H1 (cell line): ENCODE data around the gene PTCHD4. TPM values are rescaled to one million over a fixed set of nuclear protein-coding genes. Genes with fewer than 3 reads are reported as not detected.

Source experiments
- CTCF ChIA-PET: fragments of 300-600 bp; sonication (Branson Sonifier 250); formaldehyde crosslinking; loops from one replicate; lab custom pipeline; 2021; ENCODE audit not compliant: partially characterized antibody; lab: Charles Lee
- POLR2A ChIA-PET: fragments of 300-600 bp; sonication (Branson Sonifier 250); formaldehyde crosslinking; loops from one replicate; lab custom pipeline; 2021; ENCODE audit warnings: inconsistent platforms; ENCODE audit not compliant: partially characterized antibody; lab: Charles Lee
- DNase-seq, 2 experiments: peaks; one replicate each; pipeline versions ENCODE4 v3.0.0 to v3.0.0-alpha.2; 2010 to 2022; ENCODE audit warnings: low spot score in 2 of 2, low read depth in 1 of 2, mixed read lengths in 1 of 2
- FAIRE-seq: peaks from 2 replicates; lab custom pipeline; 2011; peaks lifted over from hg19 to GRCh38; lab: Jason Lieb, UNC
- H2AFZ ChIP-seq: 2 replicates; pipeline ENCODE4 v1.8.1; 2012; ENCODE audit warnings: low read length, inconsistent platforms
- H2AK5ac ChIP-seq: 2 replicates; pipeline ENCODE4 v1.6.1; 2013; ENCODE audit warnings: low read depth, low read length
- H2BK120ac ChIP-seq: replicated peaks from 2 replicates; pipeline ENCODE3; 2013; ENCODE audit warnings: low read depth, low read length, inconsistent platforms
- H2BK12ac ChIP-seq: 2 replicates; pipeline ENCODE4 v1.6.1; 2013; ENCODE audit warnings: low read depth, low read length
- H2BK15ac ChIP-seq: 2 replicates; pipeline ENCODE4 v1.6.1; 2013; ENCODE audit warnings: low read length
- H2BK20ac ChIP-seq: 2 replicates; pipeline ENCODE4 v1.6.1; 2013; ENCODE audit warnings: low read length
- H2BK5ac ChIP-seq: 2 replicates; pipeline ENCODE4 v1.6.1; 2013; ENCODE audit warnings: low read depth, low read length
- H3K14ac ChIP-seq: 2 replicates; pipeline ENCODE4 v1.6.1; 2013; ENCODE audit warnings: inconsistent platforms; ENCODE audit not compliant: insufficient read length
- H3K18ac ChIP-seq: 2 replicates; pipeline ENCODE4 v1.6.1; 2013; ENCODE audit warnings: low read length; ENCODE audit errors: extremely low read depth
- H3K23ac ChIP-seq: 2 replicates; pipeline ENCODE4 v1.6.1; 2013; ENCODE audit warnings: inconsistent platforms; ENCODE audit not compliant: insufficient read length
- H3K23me2 ChIP-seq: 2 replicates; pipeline ENCODE4 v1.6.1; 2013; ENCODE audit warnings: low read depth, low read length
- H3K27ac ChIP-seq: 2 replicates; pipeline ENCODE4 v1.6.1; 2011; ENCODE audit warnings: low read depth, low read length, inconsistent platforms
- H3K27me3 ChIP-seq, 4 experiments: replicated peaks in 1 of 4; 1 replicate in 1 of 4; 2 replicates in 3 of 4; pipeline versions ENCODE4 v1.6.1 to v1.8.1; 2011 to 2013; ENCODE audit warnings: low read length in 3 of 4, mild to moderate bottlenecking in 3 of 4, inconsistent platforms in 2 of 4, mixed read lengths in 2 of 4, moderate library complexity in 1 of 4; ENCODE audit not compliant: control insufficient read depth in 3 of 4, insufficient read depth in 3 of 4; ENCODE audit errors: extremely low read depth in 1 of 4
- H3K36me3 ChIP-seq, 4 experiments: 2 replicates each; pipeline versions ENCODE4 v1.6.1 to v1.8.1; 2011 to 2013; ENCODE audit warnings: mild to moderate bottlenecking in 4 of 4, low read length in 3 of 4, moderate library complexity in 2 of 4, control low read depth in 1 of 4, inconsistent platforms in 1 of 4; ENCODE audit not compliant: insufficient read depth in 4 of 4, control insufficient read depth in 2 of 4
- H3K4ac ChIP-seq: replicated peaks from 2 replicates; pipeline ENCODE3; 2013; ENCODE audit warnings: low read length, low read depth, mixed read lengths, inconsistent platforms; ENCODE audit not compliant: insufficient read length
- H3K4me1 ChIP-seq, 4 experiments: replicated peaks in 1 of 4; 1 replicate in 1 of 4; 2 replicates in 3 of 4; pipeline versions ENCODE4 v1.6.1 to v1.8.1; 2011 to 2013; ENCODE audit warnings: low read length in 3 of 4, inconsistent platforms in 2 of 4, mixed read lengths in 1 of 4; ENCODE audit not compliant: insufficient read depth in 4 of 4, control insufficient read depth in 3 of 4
- H3K4me2 ChIP-seq, 2 experiments: 2 replicates each; pipeline versions ENCODE4 v1.6.1 to v1.8.1; 2011 to 2013; ENCODE audit warnings: low read depth in 2 of 2, low read length in 2 of 2, control low read depth in 1 of 2, inconsistent platforms in 1 of 2, mild to moderate bottlenecking in 1 of 2; ENCODE audit not compliant: insufficient read depth in 1 of 2
- H3K4me3 ChIP-seq, 4 experiments: fragments of 200-600, 300-600 bp in 1 of 4; sonication (generic), shearing (Covaris generic), sonication (Bioruptor Twin) in 1 of 4; 2 replicates each; pipeline versions ENCODE4 v1.5.1 to v1.8.1; 2011 to 2016; ENCODE audit warnings: low read length in 4 of 4, low read depth in 3 of 4, control low read depth in 2 of 4, inconsistent platforms in 2 of 4, mild to moderate bottlenecking in 2 of 4, mixed read lengths in 1 of 4, moderate library complexity in 1 of 4; ENCODE audit not compliant: insufficient read depth in 2 of 4; ENCODE audit errors: extremely low read depth in 1 of 4
- H3K56ac ChIP-seq: replicated peaks from 2 replicates; pipeline ENCODE3; 2013; ENCODE audit warnings: low read depth, mild to moderate bottlenecking, mixed read lengths, low read length, inconsistent platforms; ENCODE audit not compliant: insufficient read length
- H3K79me1 ChIP-seq: 2 replicates; pipeline ENCODE4 v1.6.1; 2013; ENCODE audit warnings: low read depth, low read length, control low read depth
- H3K79me2 ChIP-seq, 2 experiments: 2 replicates each; pipeline versions ENCODE4 v1.6.1 to v1.8.1; 2012 to 2013; ENCODE audit warnings: low read length in 2 of 2, mild to moderate bottlenecking in 2 of 2, inconsistent platforms in 1 of 2; ENCODE audit not compliant: insufficient read depth in 2 of 2, control insufficient read depth in 1 of 2
- H3K9ac ChIP-seq, 4 experiments: replicated peaks in 1 of 4; 1 replicate in 1 of 4; 2 replicates in 3 of 4; pipeline versions ENCODE4 v1.6.1 to v1.8.1; 2011 to 2013; ENCODE audit warnings: low read depth in 3 of 4, low read length in 3 of 4, control low read depth in 2 of 4, mild to moderate bottlenecking in 2 of 4, moderate library complexity in 2 of 4, inconsistent platforms in 1 of 4; ENCODE audit errors: extremely low read depth in 1 of 4
- H3K9me3 ChIP-seq, 2 experiments: 2 replicates each; pipeline versions ENCODE4 v1.6.1 to v1.8.1; 2012 to 2013; ENCODE audit warnings: mild to moderate bottlenecking in 2 of 2, moderate library complexity in 2 of 2, control low read depth in 1 of 2, inconsistent platforms in 1 of 2, low read depth in 1 of 2, low read length in 1 of 2, mixed read lengths in 1 of 2; ENCODE audit not compliant: insufficient read depth in 2 of 2
- H4K20me1 ChIP-seq, 2 experiments: replicated peaks in 1 of 2; 2 replicates each; pipeline versions ENCODE3 to v1.8.1; 2011 to 2013; ENCODE audit warnings: inconsistent platforms in 2 of 2, low read length in 2 of 2, mild to moderate bottlenecking in 1 of 2; ENCODE audit not compliant: insufficient read depth in 2 of 2, control insufficient read depth in 1 of 2
- H4K5ac ChIP-seq: 2 replicates; pipeline ENCODE4 v1.6.1; 2013; ENCODE audit warnings: low read length, low read depth, mixed read lengths, inconsistent platforms; ENCODE audit not compliant: insufficient read length
- H4K8ac ChIP-seq: 2 replicates; pipeline ENCODE4 v1.8.0; 2013; ENCODE audit warnings: mild to moderate bottlenecking, moderate library complexity, low read length, inconsistent platforms; ENCODE audit not compliant: insufficient read depth; ENCODE audit errors: extremely low read depth
- H4K91ac ChIP-seq: replicated peaks from 2 replicates; pipeline ENCODE3; 2013; ENCODE audit warnings: low read length, mixed read lengths, inconsistent platforms; ENCODE audit not compliant: insufficient read length
- ASH2L ChIP-seq: fragments of 200-600, 300-600 bp; sonication (generic); IDR thresholded peaks from one replicate; pipeline ENCODE4 v1.7.1; 2017; ENCODE audit warnings: low read length
- KDM5A ChIP-seq: fragments of 200-600 bp; IDR thresholded peaks from 2 replicates; pipeline ENCODE4 v1.7.1; 2012; ENCODE audit warnings: mild to moderate bottlenecking, low read length, inconsistent platforms, mixed read lengths
- WGBS, 2 experiments: shearing (Covaris generic) in 1 of 2; methylation state at CpG; one replicate each; pipeline versions ENCODE4 v1.1.6 to v1.1.7; 2013 to 2015; ENCODE audit warnings: low lambda C conversion rate in 2 of 2, mixed read lengths in 2 of 2, inconsistent platforms in 1 of 2, low coverage in 1 of 2, missing lambda C conversion rate in 1 of 2; ENCODE audit not compliant: insufficient replicate concordance in 2 of 2, insufficient coverage in 1 of 2, insufficient read length in 1 of 2; ENCODE audit errors: extremely low coverage in 1 of 2, missing lambda C conversion rate in 1 of 2; 5-methylcytosine and 5-hydroxymethylcytosine counted together
- polyA plus RNA-seq, 7 experiments: library from polyadenylated mRNA; depleted of rRNA in 3 of 7; stranded (reverse) in 5 of 7; unstranded in 2 of 7; fragments of >200 nt in 5 of 7; fragments of 200-250 nt in 2 of 7; gene quantifications; 1 replicate in 5 of 7; 2 replicates in 1 of 7; 4 replicates in 1 of 7; pipeline versions ENCODE4 v1.2.1 to v1.2.3, GENCODE V29; 2011 to 2013; ENCODE audit warnings: missing spikeins in 2 of 7, mixed read lengths in 2 of 7
- total RNA-seq: library from RNA; stranded (reverse); fragmentation: NEBNext Ultra II Directional; extraction: Animal tissue kit (Norgen Biotek cat#: 25700); gene quantifications from 2 replicates; pipeline ENCODE4 v1.2.1, GENCODE V29; 2021

Gene PTCHD4
- total and polyA plus RNA-seq, 2 of the 8 experiments (the other 6 are each of a cell fraction or from before 2014, with no cell fraction given) = 0.17 to 0.37 TPM

DNA sequence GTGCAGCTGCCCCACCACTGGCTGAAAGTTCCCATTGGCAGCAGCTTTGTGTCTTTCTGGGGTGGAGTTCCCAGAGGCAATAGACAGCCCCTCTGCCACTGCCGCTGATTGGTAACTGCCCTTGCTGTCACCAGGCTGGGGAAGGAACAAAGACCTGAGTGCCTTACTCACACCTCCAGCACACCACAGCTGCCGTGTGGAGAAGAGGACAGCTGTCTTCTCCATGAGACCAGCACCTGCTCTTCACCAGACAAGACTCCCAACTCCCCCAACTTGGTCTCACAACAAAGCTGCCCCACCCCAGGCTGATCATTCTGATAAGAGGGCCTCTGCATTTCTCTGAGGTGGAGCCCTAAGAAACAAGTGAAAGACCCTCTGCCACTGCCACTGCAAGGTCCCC is 39.7 kb upstream of the PTCHD4 start:
- H3K56ac ChIP-seq = no peak overlapping the region
- no peak overlapping the region for H2BK15ac ChIP-seq
- no peak overlapping the region for H2AFZ ChIP-seq
- ChIA-PET CTCF (no interaction called here), POLR2A (no interaction called here)
- H3K23me2 ChIP-seq = no peaks in the 10 kb centered on the region; the same call in 1 of the 2 replicates
- no peak overlapping the region for H4K8ac ChIP-seq
- H3K27me3 ChIP-seq = no peaks in the 10 kb centered on the region
- H4K5ac ChIP-seq = no peak overlapping the region
- H3K27ac ChIP-seq = no peak overlapping the region
- no peaks in the 10 kb centered on the region for H4K20me1 ChIP-seq
- H3K79me2 ChIP-seq = no peaks in the 10 kb centered on the region
- H4K91ac ChIP-seq = no peak overlapping the region
- H3K9ac ChIP-seq = no peak overlapping the region
- no peak overlapping the region for H3K4ac ChIP-seq
- no peaks in the 10 kb centered on the region for H3K79me1 ChIP-seq
- no peak for TF ChIP-seq KDM5A
- no peak for TF ChIP-seq ASH2L
- H2BK12ac ChIP-seq = no peak overlapping the region
- no peak overlapping the region for H2BK120ac ChIP-seq
- no peaks in the 10 kb centered on the region for H3K36me3 ChIP-seq
- no peaks in the 10 kb centered on the region; a peak in 1 of 7 replicates for H3K4me1 ChIP-seq
- no peak overlapping the region for H2BK20ac ChIP-seq
- WGBS, 2 experiments = 90% methylated on average over 2 of the region's 2 CpGs; no CpG with 5 or more reads in 1 of the 2 experiments
- H3K9me3 ChIP-seq = peaks cover 2 to 9% of the 10 kb centered on the region in 2 experiments; a peak in 1 of 4 replicates
- no peak overlapping the region for H2BK5ac ChIP-seq
- no peak overlapping the region for H3K14ac ChIP-seq
- no peak overlapping the region for H3K4me2 ChIP-seq
- no peak for FAIRE-seq
- DNase-seq = no peak
- H2AK5ac ChIP-seq = no peak overlapping the region
- H3K23ac ChIP-seq = no peak overlapping the region
- no peak overlapping the region for H3K4me3 ChIP-seq
- H3K18ac ChIP-seq = no peak overlapping the region
